ENCODE measurements around the gene BCAP29. TPM values are rescaled to one million over a fixed set of nuclear protein-coding genes. Genes with fewer than 3 reads are reported as not detected.

Gene BCAP29
- total and polyA plus RNA-seq, 5 donors = 53.8 to 107 (median 99.8) TPM

DNA sequence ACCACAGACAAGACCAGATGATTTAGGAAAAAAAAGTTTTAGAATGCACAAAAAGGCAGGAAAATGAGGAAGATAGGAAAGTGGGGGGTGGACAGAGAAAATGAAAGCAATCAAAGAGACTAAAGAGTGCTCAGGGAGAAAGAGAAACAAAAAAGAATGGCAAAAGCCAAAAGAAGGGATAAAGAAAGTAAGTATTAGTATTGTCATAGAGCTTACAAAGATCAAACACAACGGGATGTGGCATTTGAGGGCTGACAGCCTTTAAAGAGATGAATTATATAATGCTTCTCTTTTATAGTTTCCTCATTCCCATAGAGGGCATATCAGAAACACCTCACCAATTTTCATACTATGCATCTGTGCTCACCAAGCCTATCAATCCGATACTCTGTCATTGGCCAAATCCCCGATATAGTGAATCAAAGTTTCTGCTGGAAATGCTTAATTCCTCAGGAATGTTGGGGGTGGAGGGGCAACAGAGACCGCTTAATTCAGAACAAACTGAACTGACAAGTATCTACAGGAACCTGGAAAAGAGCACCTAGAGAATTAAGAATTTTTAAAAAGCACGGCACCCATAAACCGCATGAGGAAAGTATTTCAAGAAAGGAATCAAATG lies 19.0 kb upstream of the BCAP29 start:
- DNase-seq (no peak), ATAC-seq (no peak)
- no peaks in the 10 kb centered on the region for H3K4me1 ChIP-seq (ENCODE audit: control insufficient read depth, insufficient read depth, low read length)
- no peaks in the 10 kb centered on the region for H3K9me3 ChIP-seq (ENCODE audit: control insufficient read depth, low read length)
- H3K4me3 ChIP-seq (ENCODE audit: low read length) = no peak overlapping the region
- WGBS = 73% methylated on average over 6 of the region's 6 CpGs
- intact Hi-C loops (cut with DNase I) = no loop called here
- no peaks in the 10 kb centered on the region for H3K27me3 ChIP-seq (ENCODE audit: control insufficient read depth, insufficient read depth)
- no peak overlapping the region for H3K27ac ChIP-seq (ENCODE audit: low read length)

DNA sequence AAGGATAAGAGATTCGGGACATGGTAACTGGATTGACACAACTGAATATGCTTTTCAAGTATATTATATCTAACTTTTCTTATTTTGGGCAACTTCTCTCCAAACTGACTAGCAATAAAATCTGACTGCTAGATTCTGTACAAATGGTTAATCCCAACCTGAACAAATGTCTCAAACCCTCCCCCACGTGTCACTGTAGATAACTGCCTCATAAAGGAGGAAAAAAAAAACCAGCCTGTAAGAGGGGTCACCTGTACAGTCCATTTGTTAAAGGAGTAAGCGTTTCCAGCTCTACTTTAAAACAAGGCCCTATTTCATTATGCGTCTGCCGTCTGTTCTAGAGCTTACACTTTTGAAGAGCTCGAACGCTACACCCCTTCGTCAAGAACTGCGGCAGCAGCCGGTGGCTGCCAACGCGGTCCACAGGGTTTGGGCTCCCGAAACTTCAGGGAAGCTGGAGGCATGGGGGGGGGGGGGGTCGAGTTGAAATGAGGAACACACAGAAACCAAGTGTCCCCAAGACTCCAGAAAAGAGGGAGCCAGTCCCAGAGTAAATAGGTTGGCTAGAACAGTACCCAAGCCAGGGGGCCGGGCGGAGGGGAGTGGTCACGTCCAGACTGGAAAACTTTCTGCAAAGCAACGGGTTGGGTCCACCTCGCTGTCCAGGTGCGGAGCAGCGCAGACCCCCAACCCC lies 16.8 kb upstream of the BCAP29 start:
- no peaks in the 10 kb centered on the region for H3K9me3 ChIP-seq (ENCODE audit: control insufficient read depth, low read length)
- H3K4me3 ChIP-seq (ENCODE audit: low read length) = peak overlapping the region; percentile 80
- 3% methylated on average over 21 of the region's 21 CpGs for WGBS
- no peak for DNase-seq
- peak; percentile 81 to 86 for ATAC-seq
- H3K4me1 ChIP-seq (ENCODE audit: control insufficient read depth, insufficient read depth, low read length) = no peaks in the 10 kb centered on the region
- peak overlapping the region; percentile 48 for H3K27ac ChIP-seq (ENCODE audit: low read length)
- no peaks in the 10 kb centered on the region for H3K27me3 ChIP-seq (ENCODE audit: control insufficient read depth, insufficient read depth)
- intact Hi-C loops (cut with DNase I) = no loop called here

DNA sequence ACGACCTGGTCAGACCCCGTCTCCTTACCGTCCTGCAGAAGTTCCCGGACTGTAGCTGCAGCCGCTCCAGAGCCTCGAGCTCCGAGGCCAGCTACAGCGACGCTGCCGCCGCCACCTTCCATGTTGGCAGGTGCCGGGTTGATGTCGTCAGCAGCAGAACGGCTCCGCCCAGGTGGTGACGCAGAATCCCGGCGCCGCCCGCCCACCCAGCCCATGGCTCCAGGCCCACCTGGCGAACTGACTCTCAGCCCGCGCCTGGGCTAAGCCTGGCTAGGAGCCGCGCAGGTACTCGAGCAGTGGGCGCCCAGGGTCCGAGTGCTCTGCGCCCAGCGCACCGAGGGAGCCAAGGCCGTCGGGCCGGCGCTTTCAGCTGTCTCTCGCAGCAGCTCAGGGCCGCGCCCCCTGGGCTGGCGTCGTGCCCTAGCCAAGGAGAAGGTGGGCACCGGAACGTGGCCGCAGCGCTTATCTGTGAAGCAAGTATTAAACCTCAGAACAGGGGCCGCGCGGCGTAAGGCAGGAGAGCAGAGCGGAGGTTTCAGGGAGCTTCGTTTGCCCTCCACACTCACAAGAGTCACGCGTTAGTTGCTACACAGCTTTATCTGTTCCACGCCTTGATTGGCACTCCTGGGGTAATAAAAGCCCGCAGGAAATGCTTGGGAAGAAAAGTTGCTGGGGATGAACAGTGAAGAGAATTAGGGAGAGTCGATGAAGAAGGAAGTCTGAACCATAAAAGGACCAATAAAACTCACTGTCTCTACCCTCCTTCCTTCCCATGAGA lies 16.1 kb upstream of the BCAP29 start, which contains the start of the genes COG5 and DUS4L:
COG5 (minus strand) TSS at position 146 of the 778 bp plus-strand sequence; CDS start at position 122, 24 bp downstream.
DUS4L (plus strand) TSS at position 197 of the 778 bp plus-strand sequence. CDS start 3,100 bp downstream, outside the sequence.
- Histone ChIP-seq H3K27me3 (ENCODE audit: control insufficient read depth, insufficient read depth) (no peaks in the 10 kb centered on the region), H3K27ac (ENCODE audit: low read length) (peak within 1 kb of the TSS; percentile 86), H3K9me3 (ENCODE audit: control insufficient read depth, low read length) (no peaks in the 10 kb centered on the region), H3K4me3 (ENCODE audit: low read length) (peak within 1 kb of the TSS; percentile 80), H3K4me1 (ENCODE audit: control insufficient read depth, insufficient read depth, low read length) (no peaks in the 10 kb centered on the region)
- DNase-seq = peak; percentile 83 to 93 (median 93)
- peak; percentile 96 to 97 for ATAC-seq
- intact Hi-C loops (cut with DNase I) = no loop called here
- WGBS = under 1% methylated on average over 55 of the region's 55 CpGs

DNA sequence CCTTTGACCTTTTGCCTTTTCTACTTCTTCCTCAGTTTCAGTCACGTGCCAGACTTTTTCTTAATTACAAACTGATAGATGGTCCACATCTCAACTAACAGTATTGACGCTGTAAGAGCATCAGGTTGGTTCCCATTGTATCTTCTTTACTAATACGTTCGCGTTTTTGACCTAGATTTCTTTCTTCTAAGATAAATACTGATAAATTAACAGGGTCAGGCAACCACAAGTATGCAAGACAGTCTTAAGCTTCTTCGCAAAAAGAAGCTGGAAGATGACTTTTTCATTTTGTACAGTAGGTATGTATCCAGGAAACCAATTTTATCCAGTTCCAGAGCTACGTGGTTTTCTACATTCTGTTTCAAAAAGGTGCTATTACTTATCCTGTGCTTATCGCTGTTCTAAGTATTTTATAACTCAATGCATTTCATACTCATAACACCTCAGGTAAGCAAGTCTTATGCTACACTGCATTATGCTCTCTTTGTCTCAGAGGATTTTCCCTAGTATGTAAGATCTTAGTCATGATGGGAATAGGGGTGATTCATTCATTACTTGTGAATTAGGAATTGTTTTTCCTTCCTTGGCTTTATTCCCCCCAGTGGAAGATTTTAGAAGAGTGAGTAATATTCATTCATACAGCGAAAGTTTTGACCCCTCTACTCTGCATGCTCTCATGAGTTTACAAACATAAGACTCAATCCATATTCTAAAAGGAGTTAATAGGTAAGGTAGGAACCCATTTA lies 15.3 kb upstream of the BCAP29 start:
- intact Hi-C loops (cut with DNase I) = no loop called here
- Histone ChIP-seq H3K27me3 (ENCODE audit: control insufficient read depth, insufficient read depth) (no peaks in the 10 kb centered on the region), H3K4me1 (ENCODE audit: control insufficient read depth, insufficient read depth, low read length) (no peaks in the 10 kb centered on the region), H3K27ac (ENCODE audit: low read length) (no peak overlapping the region), H3K4me3 (ENCODE audit: low read length) (peak overlapping the region; percentile 80), H3K9me3 (ENCODE audit: control insufficient read depth, low read length) (no peaks in the 10 kb centered on the region)
- 45% methylated on average over 9 of the region's 9 CpGs for WGBS
- no peak for DNase-seq
- no peak for ATAC-seq

DNA sequence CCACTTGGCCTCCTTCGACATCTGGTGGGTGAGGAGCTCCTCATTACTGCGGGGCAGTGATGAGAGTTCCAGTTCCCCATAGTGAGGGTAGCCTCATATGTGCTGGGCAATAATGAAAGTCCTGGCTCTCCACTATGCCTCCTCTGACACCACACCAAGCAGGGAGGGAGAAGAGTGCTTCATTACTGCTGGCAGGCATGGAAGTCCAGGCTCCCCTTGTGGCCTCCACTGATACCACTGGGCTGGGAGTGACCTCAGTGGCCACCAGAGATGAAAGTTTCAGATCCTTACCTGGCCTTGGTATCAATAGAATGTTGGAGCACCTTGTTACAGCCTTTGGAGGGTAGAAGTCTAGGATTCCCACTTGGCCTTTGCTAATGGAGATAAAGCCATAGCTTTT lies 9.7 kb upstream of the BCAP29 start:
- Histone ChIP-seq H3K4me1 (ENCODE audit: control insufficient read depth, insufficient read depth, low read length) (no peaks in the 10 kb centered on the region), H3K9me3 (ENCODE audit: control insufficient read depth, low read length) (no peaks in the 10 kb centered on the region), H3K4me3 (ENCODE audit: low read length) (no peak overlapping the region), H3K27ac (ENCODE audit: low read length) (no peak overlapping the region), H3K27me3 (ENCODE audit: control insufficient read depth, insufficient read depth) (no peaks in the 10 kb centered on the region)
- DNase-seq (no peak), ATAC-seq (no peak)
- 98% methylated on average over 2 of the region's 2 CpGs for WGBS
- intact Hi-C loops (cut with DNase I) = no loop called here

DNA sequence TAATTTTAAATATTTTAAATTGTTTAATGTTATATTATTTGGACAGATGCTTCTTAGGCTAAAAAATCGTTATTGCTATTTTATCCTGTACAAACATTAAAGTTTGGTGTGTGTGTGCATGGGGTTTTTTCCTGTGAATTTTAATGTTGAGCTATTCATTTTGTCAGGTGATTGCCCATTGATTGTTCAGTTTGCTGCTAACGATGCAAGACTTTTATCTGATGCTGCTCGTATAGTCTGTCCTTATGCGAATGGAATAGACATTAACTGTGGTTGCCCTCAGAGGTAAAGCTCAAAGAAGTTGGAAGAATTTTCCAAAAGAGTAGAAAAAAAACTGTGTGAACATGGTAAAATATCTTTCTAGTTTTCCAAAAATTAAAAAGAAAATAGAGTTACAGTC lies 6.5 kb upstream of the BCAP29 start:
- intact Hi-C loops (cut with DNase I) = no loop called here
- DNase-seq = no peak

DNA sequence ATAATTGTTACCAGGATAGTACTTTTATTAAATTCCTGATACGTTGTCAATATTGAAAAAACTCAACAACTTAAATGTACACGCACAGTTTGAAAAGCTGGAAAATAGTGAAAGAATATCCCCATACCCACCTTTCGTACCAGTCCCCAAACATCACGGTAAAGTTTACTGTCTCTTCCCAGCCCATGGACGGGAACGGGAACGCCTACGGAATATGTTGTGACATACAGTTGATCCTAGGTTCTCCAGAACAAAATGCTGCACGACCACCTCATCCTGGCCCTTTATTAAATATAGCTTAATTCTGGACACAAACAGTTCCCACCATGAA lies 527 bp upstream of the BCAP29 start:
- DNase-seq = no peak
- Histone ChIP-seq H3K9me3 (ENCODE audit: control insufficient read depth, low read length) (no peaks in the 10 kb centered on the region), H3K27me3 (ENCODE audit: control insufficient read depth, insufficient read depth) (no peaks in the 10 kb centered on the region), H3K27ac (ENCODE audit: low read length) (peak overlapping the region; percentile 95), H3K4me1 (ENCODE audit: control insufficient read depth, insufficient read depth, low read length) (peaks cover 2% of the 10 kb centered on the region), H3K4me3 (ENCODE audit: low read length) (peak overlapping the region; percentile 82)
- intact Hi-C loops (cut with DNase I) = no loop called here
- peak; percentile 23 to 39 for ATAC-seq
- 1% methylated on average over 9 of the region's 9 CpGs for WGBS

More for the DNA sequence above, 6.5 kb upstream of the BCAP29 start:
- 86% methylated on average over 4 of the region's 4 CpGs for WGBS
- Histone ChIP-seq H3K27ac (ENCODE audit: low read length) (no peak overlapping the region), H3K4me1 (ENCODE audit: control insufficient read depth, insufficient read depth, low read length) (no peaks in the 10 kb centered on the region), H3K9me3 (ENCODE audit: control insufficient read depth, low read length) (no peaks in the 10 kb centered on the region), H3K27me3 (ENCODE audit: control insufficient read depth, insufficient read depth) (no peaks in the 10 kb centered on the region), H3K4me3 (ENCODE audit: low read length) (no peak overlapping the region)
- no peak for ATAC-seq

DNA sequence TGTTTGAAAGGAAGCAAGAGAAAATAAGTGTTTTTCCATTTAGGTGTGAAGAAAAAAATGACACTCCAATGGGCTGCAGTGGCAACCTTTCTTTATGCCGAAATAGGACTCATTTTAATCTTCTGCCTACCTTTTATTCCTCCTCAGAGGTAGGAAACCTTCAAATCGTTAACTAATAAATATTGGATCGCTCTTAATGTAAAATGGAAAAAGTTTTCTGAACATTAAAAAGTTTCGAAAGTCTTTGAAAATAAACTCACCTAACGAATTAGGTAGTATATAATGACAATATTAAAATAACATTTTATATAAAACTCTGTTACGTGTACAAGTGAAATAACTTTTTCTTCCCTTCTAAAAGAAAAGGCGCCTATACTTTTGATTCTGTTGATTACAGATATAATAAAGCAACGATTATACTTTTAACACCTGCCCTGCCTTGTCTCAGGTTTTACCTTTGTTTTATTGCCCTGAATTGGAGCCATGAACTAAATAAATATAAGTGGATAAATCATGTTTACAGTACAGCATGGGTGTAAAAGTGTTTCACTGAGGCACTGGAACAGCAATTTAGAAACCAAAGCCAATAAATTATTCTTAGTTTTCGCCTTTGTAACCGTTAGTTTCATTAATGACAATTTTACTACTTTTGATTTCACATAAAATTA lies 804 bp downstream of the BCAP29 start:
- 29% methylated on average over 10 of the region's 10 CpGs for WGBS
- Histone ChIP-seq H3K4me1 (ENCODE audit: control insufficient read depth, insufficient read depth, low read length) (peaks cover 2% of the 10 kb centered on the region), H3K4me3 (ENCODE audit: low read length) (peak overlapping the region; percentile 82), H3K27me3 (ENCODE audit: control insufficient read depth, insufficient read depth) (no peaks in the 10 kb centered on the region), H3K27ac (ENCODE audit: low read length) (peak overlapping the region; percentile 95), H3K9me3 (ENCODE audit: control insufficient read depth, low read length) (no peaks in the 10 kb centered on the region)
- DNase-seq (no peak), ATAC-seq (no peak)
- intact Hi-C loops (cut with DNase I) = loop anchor here in 1 of 4 donors (5.0 kb wide), 1 partner anchor 104 kb away; no protein-coding TSS in a partner anchor

DNA sequence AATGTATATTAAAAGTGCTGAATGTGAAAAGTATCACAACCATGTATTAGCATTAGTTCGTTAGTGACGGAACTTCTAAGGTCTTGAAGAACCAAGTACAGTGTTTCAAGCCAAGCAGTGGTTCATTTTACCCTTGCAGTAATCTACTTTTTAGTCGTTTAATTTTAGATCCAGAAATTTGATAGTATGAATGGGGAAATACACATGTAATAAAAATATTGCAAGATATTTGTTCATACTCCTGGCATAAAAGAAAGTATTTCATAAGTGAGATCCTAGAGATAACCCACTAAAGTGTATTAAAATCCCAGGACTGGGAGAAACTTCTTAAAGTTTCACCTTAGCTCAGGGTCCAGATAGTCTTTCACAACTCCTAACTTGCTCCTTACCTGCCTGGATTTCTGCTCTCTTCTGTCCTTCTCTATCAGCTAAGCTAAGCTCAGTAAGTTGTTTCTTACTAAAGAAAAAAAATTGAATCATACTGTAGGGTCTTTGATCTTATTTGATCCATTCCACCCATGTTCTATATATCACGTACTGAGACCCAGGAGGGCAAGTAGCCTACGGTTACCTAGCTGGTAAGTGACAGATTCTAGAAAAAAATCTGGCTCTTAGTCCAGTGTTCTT lies 1.5 kb downstream of the BCAP29 start:
- Histone ChIP-seq H3K4me1 (ENCODE audit: control insufficient read depth, insufficient read depth, low read length) (peaks cover 2% of the 10 kb centered on the region), H3K27ac (ENCODE audit: low read length) (no peak overlapping the region), H3K9me3 (ENCODE audit: control insufficient read depth, low read length) (no peaks in the 10 kb centered on the region), H3K27me3 (ENCODE audit: control insufficient read depth, insufficient read depth) (no peaks in the 10 kb centered on the region), H3K4me3 (ENCODE audit: low read length) (peak overlapping the region; percentile 82)
- DNase-seq (no peak), ATAC-seq (no peak)
- intact Hi-C loops (cut with DNase I) = loop anchor here in 1 of 4 donors (5.0 kb wide), 1 partner anchor 104 kb away; no protein-coding TSS in a partner anchor
- WGBS = 31% methylated on average over 5 of the region's 5 CpGs

DNA sequence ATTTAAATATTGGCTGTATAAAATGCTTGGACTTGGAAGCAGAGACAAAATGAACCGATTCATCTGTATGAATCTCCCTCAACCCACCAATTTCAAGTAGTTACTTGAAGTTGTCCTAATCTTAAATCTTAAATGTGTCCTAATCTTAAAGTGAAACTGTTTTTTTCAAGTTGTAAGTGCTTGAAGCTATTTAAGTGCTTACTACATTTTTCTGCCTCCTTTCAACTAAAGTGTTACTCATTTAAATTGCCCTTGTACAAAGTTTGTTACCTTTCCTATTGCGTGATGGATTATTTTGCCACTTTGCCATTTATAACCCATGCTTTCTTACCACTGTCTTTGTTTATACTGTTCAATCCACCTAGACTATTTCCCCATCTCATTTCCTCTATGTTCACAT lies 2.8 kb downstream of the BCAP29 start:
- Histone ChIP-seq H3K27me3 (ENCODE audit: control insufficient read depth, insufficient read depth) (no peaks in the 10 kb centered on the region), H3K4me3 (ENCODE audit: low read length) (peak overlapping the region; percentile 10), H3K27ac (ENCODE audit: low read length) (no peak overlapping the region), H3K9me3 (ENCODE audit: control insufficient read depth, low read length) (no peaks in the 10 kb centered on the region), H3K4me1 (ENCODE audit: control insufficient read depth, insufficient read depth, low read length) (peaks cover 2% of the 10 kb centered on the region)
- ATAC-seq = no peak
- 71% methylated on average over 2 of the region's 2 CpGs for WGBS
- DNase-seq = no peak
- intact Hi-C loops (cut with DNase I) = loop anchor here in 1 of 4 donors (5.0 kb wide), 1 partner anchor 106 kb away; no protein-coding TSS in a partner anchor
